Neural cell (in vitro differentiated cells): ENCODE measurements around the gene GATB. TPM values are rescaled to one million over a fixed set of nuclear protein-coding genes. Genes with fewer than 3 reads are reported as not detected.

Experiments used
- H2AFZ ChIP-seq: fragments of 200-600, 300-800 bp; sonication (generic), shearing (Covaris generic); 2 replicates; pipeline ENCODE4 v1.6.0; 2014; ENCODE audit warnings: low read depth, mild to moderate bottlenecking, antibody characterized with exemption, low read length, moderate library complexity
- H3F3A ChIP-seq: fragments of 200-600 bp; shearing (Covaris generic); 2 replicates; pipeline ENCODE4 v1.6.1; 2016; ENCODE audit warnings: mild to moderate bottlenecking, moderate library complexity, mixed read lengths, antibody characterized with exemption, low read length; ENCODE audit not compliant: insufficient read depth, poor library complexity, severe bottlenecking
- H3K27ac ChIP-seq: fragments of 200-600, 300-800 bp; sonication (generic), shearing (Covaris generic); 2 replicates; pipeline ENCODE4 v1.5.1; 2014; ENCODE audit warnings: mild to moderate bottlenecking, low read length, moderate library complexity
- H3K27me3 ChIP-seq: fragments of 300-800, 200-600 bp; sonication (generic), shearing (Covaris generic); 2 replicates; pipeline ENCODE4 v1.6.0; 2014; ENCODE audit warnings: mild to moderate bottlenecking, low read depth, low read length, moderate library complexity; ENCODE audit not compliant: insufficient read depth
- H3K36me3 ChIP-seq: fragments of 300-800, 200-600 bp; sonication (generic), shearing (Covaris generic); 2 replicates; pipeline ENCODE4 v1.5.1; 2014; ENCODE audit warnings: mild to moderate bottlenecking, antibody characterized with exemption, low read length, moderate library complexity; ENCODE audit not compliant: insufficient read depth
- H3K4me2 ChIP-seq: fragments of 300-800, 200-600 bp; sonication (generic), shearing (Covaris generic); 2 replicates; pipeline ENCODE4 v1.6.0; 2014; ENCODE audit warnings: mild to moderate bottlenecking, low read length
- H3K4me3 ChIP-seq: fragments of 300-800, 200-600 bp; sonication (generic), shearing (Covaris generic); 2 replicates; pipeline ENCODE4 v1.5.1; 2014; ENCODE audit warnings: mild to moderate bottlenecking, low read length, moderate library complexity
- H3K79me2 ChIP-seq: fragments of 200-600 bp; shearing (Covaris generic); replicated peaks from 2 replicates; pipeline ENCODE4 v1.6.0; 2014; ENCODE audit warnings: mild to moderate bottlenecking, low read length, moderate library complexity; ENCODE audit not compliant: insufficient read depth
- H3K9ac ChIP-seq: fragments of 300-800, 200-600 bp; sonication (generic), shearing (Covaris generic); 2 replicates; pipeline ENCODE4 v1.6.1; 2016; ENCODE audit warnings: mild to moderate bottlenecking, low read length, mixed read lengths
- H3K9me2 ChIP-seq: fragments of 200-600 bp; shearing (Covaris generic); 2 replicates; pipeline ENCODE4 v1.6.1; 2016; ENCODE audit warnings: mild to moderate bottlenecking, low read length, mixed read lengths; ENCODE audit not compliant: insufficient read depth
- H3K9me3 ChIP-seq: fragments of 200-600, 300-800 bp; sonication (generic), shearing (Covaris generic); 2 replicates; pipeline ENCODE4 v1.6.1; 2016; ENCODE audit warnings: mild to moderate bottlenecking, mixed run types, low read length, moderate library complexity, mixed read lengths
- H4K20me1 ChIP-seq: fragments of 200-600 bp; shearing (Covaris generic); 2 replicates; pipeline ENCODE4 v1.6.1; 2016; ENCODE audit warnings: mild to moderate bottlenecking, mixed run types; ENCODE audit not compliant: insufficient read depth
- CTCF ChIP-seq: fragments of 450-650 bp; IDR thresholded peaks from 2 replicates; pipeline ENCODE4 v1.5.1; 2014; ENCODE audit warnings: antibody characterized with exemption, mild to moderate bottlenecking, moderate library complexity; ENCODE audit not compliant: poor library complexity, severe bottlenecking
- EP300 ChIP-seq: fragments of 450-650 bp; conservative IDR thresholded peaks from 2 replicates; pipeline ENCODE4 v1.6.1; 2014; ENCODE audit warnings: antibody characterized with exemption, mild to moderate bottlenecking, moderate library complexity; ENCODE audit not compliant: poor library complexity, severe bottlenecking
- EZH2 ChIP-seq: fragments of 200-600, 300-800 bp; shearing (Covaris generic), sonication (generic); IDR thresholded peaks from 2 replicates; pipeline ENCODE4 v1.6.1; 2014; ENCODE audit warnings: antibody characterized with exemption, low read length, borderline replicate concordance, mild to moderate bottlenecking; ENCODE audit not compliant: insufficient read depth, poor library complexity, severe bottlenecking
- MXI1 ChIP-seq: fragments of 450-650 bp; conservative IDR thresholded peaks from 2 replicates; pipeline ENCODE4 v1.6.1; 2014; ENCODE audit warnings: antibody characterized with exemption, mild to moderate bottlenecking; ENCODE audit not compliant: poor library complexity, severe bottlenecking
- POLR2AphosphoS5 ChIP-seq: IDR thresholded peaks from 2 replicates; pipeline ENCODE4 v1.6.1; 2012
- RAD21 ChIP-seq: fragments of 450-650 bp; conservative IDR thresholded peaks from 2 replicates; pipeline ENCODE4 v1.6.1; 2014; ENCODE audit warnings: antibody characterized with exemption, mild to moderate bottlenecking, moderate library complexity
- REST ChIP-seq: IDR thresholded peaks from 2 replicates; pipeline ENCODE4 v1.6.1; 2012; ENCODE audit warnings: borderline replicate concordance
- SMC3 ChIP-seq: fragments of 450-650 bp; conservative IDR thresholded peaks from 2 replicates; pipeline ENCODE4 v1.6.1; 2014; ENCODE audit warnings: antibody characterized with exemption, mild to moderate bottlenecking, moderate library complexity; ENCODE audit not compliant: poor library complexity
- TAF1 ChIP-seq: IDR thresholded peaks from 2 replicates; pipeline ENCODE4 v1.6.1; 2012; ENCODE audit warnings: low read depth
- polyA plus RNA-seq: library from polyadenylated mRNA; depleted of rRNA; stranded (reverse); fragments of >200 nt; gene quantifications from 2 replicates; pipeline ENCODE4 v1.2.3, GENCODE V29; 2014

The GATB gene
- polyA plus RNA-seq, 1 donor from 2014 or later: 15.3 TPM

- TF ChIP-seq MXI1: no peak
- no peak for TF ChIP-seq RAD21
- TF ChIP-seq TAF1: no peak
- no peak for TF ChIP-seq REST
- no peak for TF ChIP-seq SMC3
- TF ChIP-seq CTCF: no peak
- TF ChIP-seq POLR2AphosphoS5: no peak
- TF ChIP-seq EZH2: no peak
- no peak for TF ChIP-seq EP300
- no peaks in the 10 kb centered on the region for H3K9me2 ChIP-seq
- no peaks in the 10 kb centered on the region for H4K20me1 ChIP-seq
- no peak overlapping the region for H2AFZ ChIP-seq
- no peaks in the 10 kb centered on the region for H3K9me3 ChIP-seq
- H3K36me3 ChIP-seq: no peaks in the 10 kb centered on the region
- H3K27me3 ChIP-seq: no peaks in the 10 kb centered on the region
- no peaks in the 10 kb centered on the region for H3K79me2 ChIP-seq
- H3K4me3 ChIP-seq: no peak overlapping the region
- H3F3A ChIP-seq: no peaks in the 10 kb centered on the region
- H3K4me2 ChIP-seq: no peak overlapping the region
- no peak overlapping the region for H3K27ac ChIP-seq
- H3K9ac ChIP-seq: no peak overlapping the region
Observed at GRCh38 chr4:151624626-151625565, 135.9 kb downstream of the GATB start.
